ENCODE results near the gene P2RY6. TPM values are rescaled to one million over a fixed set of nuclear protein-coding genes. Genes with fewer than 3 reads are reported as not detected.

Gene P2RY6
- total RNA-seq, 1 donor from 2014 or later, result 0.99 TPM

DNA sequence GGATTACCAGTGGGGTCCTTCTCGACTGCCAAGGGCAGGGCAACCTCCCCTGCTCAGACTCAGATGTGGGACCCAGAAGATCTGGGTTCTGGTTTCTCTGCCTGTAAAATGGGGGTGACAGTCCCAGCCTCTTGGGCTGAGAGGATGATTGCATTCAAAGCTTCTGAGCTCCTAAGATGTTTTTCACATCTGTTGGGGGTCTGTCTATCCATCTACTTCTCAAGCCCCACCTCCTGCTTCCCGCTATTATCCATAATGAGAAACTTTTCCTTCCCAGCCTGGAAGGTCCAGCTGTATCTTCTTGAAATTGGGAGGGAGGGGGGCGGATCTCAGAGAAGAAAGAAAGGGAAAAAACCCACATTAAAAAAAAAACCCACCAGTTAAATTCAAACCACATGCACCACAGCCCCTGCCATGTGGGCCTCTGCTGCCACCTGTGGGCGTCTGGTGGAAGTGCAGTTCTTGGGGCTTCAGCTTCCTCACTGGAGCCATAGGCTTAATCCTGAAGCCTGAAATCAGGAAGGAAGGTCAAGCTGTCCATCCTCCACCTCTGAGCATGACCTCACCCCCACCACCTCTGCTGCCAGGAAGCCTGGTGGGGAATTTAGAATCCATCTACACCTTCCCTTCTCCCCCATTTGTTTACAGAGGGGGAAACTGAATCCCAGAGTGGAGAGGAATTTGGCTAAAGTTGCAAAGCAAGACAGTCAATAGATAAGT, 63.2 kb downstream of the P2RY6 start:
- DNase-seq, result peak; percentile 95

DNA sequence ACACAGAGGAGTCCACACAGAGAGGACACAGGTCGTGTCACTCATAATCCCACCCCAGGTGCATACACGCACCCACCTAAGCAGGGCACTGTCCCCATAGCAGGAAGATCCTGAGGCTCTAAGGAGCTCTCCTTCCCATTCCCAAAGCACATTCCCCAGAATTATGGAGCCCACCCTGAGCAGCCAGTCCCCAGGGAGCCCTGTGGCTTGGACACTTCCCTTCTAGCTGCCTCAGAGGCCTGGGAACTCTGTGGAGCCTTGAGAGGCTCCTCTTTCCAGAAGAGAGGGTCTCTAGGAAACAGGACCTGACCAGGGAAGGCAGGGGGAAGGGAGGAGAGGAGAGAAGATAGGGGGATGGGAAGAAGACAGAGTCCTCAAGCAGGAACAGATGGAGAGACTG, 65.7 kb downstream of the P2RY6 start:
- DNase-seq, result no peak

DNA sequence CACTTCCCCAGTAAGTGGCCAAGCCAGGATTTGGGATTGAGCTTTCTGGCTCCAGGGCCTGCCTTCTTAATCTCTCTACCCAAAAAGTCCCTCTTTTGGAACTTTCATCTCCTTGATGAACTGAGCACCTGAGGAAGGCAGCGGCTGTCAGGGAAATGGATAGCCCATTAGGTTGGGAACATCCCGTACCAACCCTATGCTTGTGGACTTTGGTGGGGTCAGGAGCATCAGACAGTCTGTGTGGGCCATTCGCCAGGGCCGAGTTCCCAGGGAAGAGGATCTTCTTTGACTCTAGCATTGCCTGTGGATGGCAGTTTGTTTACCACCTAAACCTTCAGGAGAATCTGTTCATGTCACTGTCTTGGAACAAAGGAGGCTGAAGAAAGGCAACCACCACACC, 66.1 kb downstream of the P2RY6 start:
- DNase-seq, result no peak

DNA sequence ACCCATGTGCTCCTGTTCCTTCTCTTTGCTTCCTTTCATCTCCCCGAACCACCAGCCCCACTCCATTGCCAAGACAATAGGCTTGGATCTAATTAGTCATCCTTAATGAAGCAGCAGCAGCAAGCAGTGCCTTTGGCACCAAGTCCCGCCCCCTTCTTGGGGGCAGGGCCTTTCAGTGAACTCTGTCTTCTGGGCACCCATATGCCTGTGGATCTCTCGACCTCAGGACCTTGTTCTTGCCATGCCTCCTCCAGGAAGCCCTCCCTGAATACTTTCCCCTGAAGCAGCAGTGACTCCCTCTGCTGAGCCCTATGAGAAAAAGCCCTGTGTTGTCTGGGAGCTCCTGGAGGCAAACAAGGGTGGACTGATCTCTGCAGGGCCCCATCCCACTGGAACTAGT, 68.0 kb downstream of the P2RY6 start:
- DNase-seq, result no peak

GRCh38 chr11:73342633-73343032, 70.5 kb downstream of the P2RY6 start:
- DNase-seq, result no peak

- DNase-seq, result no peak
Measured at GRCh38 chr11:73343076-73343873, 71.1 kb downstream of the P2RY6 start.

GRCh38 chr11:73344191-73344607, 72.1 kb downstream of the P2RY6 start:
- DNase-seq, result no peak

- no peak for DNase-seq
Measured at GRCh38 chr11:73345481-73346160, 73.5 kb downstream of the P2RY6 start.

DNA sequence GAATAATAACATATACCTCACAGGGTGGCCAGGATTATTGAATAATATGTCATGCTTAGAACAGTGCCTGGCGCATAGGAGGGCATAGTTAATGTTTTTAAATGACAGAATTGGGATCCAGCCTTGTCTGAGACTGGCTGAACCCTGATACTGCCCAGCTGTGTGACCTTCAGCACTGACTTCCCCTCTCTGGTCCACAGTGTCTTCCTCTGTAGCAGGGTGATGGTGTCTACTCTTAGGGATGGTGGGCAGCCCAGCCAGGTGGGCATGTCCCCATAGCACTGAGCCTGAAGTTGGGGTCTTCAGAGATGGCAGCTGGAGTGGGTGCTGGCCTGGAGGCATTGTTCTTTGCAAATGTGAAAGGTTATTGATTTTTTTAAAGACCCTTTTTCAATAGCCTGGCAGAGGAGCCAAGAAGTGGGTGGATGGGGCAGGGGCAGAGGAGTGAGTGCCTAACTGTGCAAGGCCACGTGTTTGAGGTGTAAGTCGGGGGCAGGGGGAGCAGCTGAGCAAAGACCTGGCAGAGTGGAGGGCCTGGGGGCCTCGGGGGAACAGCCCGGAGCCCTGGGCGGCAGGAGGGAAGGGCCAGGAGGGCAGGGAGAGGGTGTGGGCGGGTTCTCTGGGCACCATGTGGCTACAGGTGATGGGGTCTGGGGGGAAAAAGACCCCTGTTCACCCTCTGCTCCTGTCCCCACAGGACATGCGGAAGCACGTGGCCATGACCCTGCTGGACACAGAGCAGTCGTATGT, 74.2 kb downstream of the P2RY6 start:
- no peak for DNase-seq

DNA sequence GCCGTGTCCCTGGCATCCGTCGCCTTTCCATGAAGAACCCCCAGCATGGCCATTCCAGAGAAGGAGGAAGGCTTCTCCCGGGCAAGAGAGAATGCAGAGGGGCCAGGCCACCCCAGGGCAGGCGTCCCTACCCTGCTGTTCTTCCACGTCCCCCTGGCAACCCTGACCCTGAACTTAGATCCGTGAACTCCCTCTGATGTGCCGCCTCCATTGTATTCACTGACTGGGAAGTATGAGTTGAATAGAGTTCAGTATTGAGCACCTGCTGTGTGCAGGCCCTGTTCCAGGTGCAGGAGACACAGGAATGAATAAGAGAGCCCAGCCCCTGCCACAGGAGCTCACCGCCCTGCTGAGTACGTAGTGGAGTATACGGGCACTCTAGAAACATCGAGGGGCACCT, 74.9 kb downstream of the P2RY6 start:
- no peak for DNase-seq

Other genes with a start within 250 kb of the P2RY6 start
- gene FCHSD2, start 130.0 kb upstream of the P2RY6 start, total RNA-seq, result 18.7 TPM
- gene P2RY2, start 54.1 kb upstream of the P2RY6 start, total RNA-seq, result 3.1 TPM
- gene ARHGEF17, start 35.9 kb downstream of the P2RY6 start, total RNA-seq, result 20.9 TPM
- gene RELT, start 104.1 kb downstream of the P2RY6 start, total RNA-seq, result 4.3 TPM